KMS-11 (cell line): ENCODE results near the gene GAS6.

Experiments used
- H2AFZ ChIP-seq: fragments of 200-600 bp; sonication (generic); 2 replicates; pipeline ENCODE4 v1.6.1; 2016; ENCODE audit warnings: antibody characterized with exemption, mixed run types, low read depth
- H3K27ac ChIP-seq: fragments of 200-600 bp; sonication (generic); 2 replicates; pipeline ENCODE4 v1.6.1; 2016; ENCODE audit warnings: mild to moderate bottlenecking, mixed run types
- H3K27me3 ChIP-seq: fragments of 200-600 bp; sonication (generic); 2 replicates; pipeline ENCODE4 v1.6.1; 2017; ENCODE audit warnings: mild to moderate bottlenecking, low read depth, mixed run types, moderate library complexity; ENCODE audit not compliant: insufficient read depth
- H3K36me3 ChIP-seq: fragments of 200-600 bp; sonication (generic); 2 replicates; pipeline ENCODE4 v1.6.1; 2017; ENCODE audit warnings: mild to moderate bottlenecking, mixed run types; ENCODE audit not compliant: insufficient read depth
- H3K4me1 ChIP-seq: fragments of 200-600 bp; sonication (generic); 2 replicates; pipeline ENCODE4 v1.6.1; 2016; ENCODE audit warnings: mild to moderate bottlenecking, low read depth, mixed run types; ENCODE audit not compliant: poor library complexity, severe bottlenecking
- H3K4me2 ChIP-seq: fragments of 200-600 bp; sonication (generic); 2 replicates; pipeline ENCODE4 v1.7.0; 2016; ENCODE audit warnings: mild to moderate bottlenecking, mixed run types
- H3K4me3 ChIP-seq: fragments of 200-600 bp; sonication (generic); IDR thresholded peaks from 2 replicates; pipeline ENCODE4 v1.6.1; 2017; ENCODE audit warnings: low read depth, low read length, mixed read lengths; ENCODE audit not compliant: insufficient read depth
- H3K79me2 ChIP-seq: fragments of 200-600 bp; sonication (generic); 2 replicates; pipeline ENCODE4 v1.6.1; 2016; ENCODE audit warnings: low read depth, mixed run types; ENCODE audit not compliant: insufficient read depth
- H3K9ac ChIP-seq: fragments of 200-600 bp; sonication (generic); 2 replicates; pipeline ENCODE4 v1.6.1; 2016; ENCODE audit warnings: mild to moderate bottlenecking, mixed run types
- H4K20me1 ChIP-seq: fragments of 200-600 bp; sonication (generic); 2 replicates; pipeline ENCODE4 v1.6.1; 2016; ENCODE audit warnings: mild to moderate bottlenecking, mixed run types; ENCODE audit not compliant: insufficient read depth
- TF ChIP-seq, protein P1 (sequence below): fragments of 200-600 bp; sonication (generic); conservative IDR thresholded peaks from 2 replicates; pipeline ENCODE4 v1.6.1; 2017; ENCODE audit warnings: low read depth, mild to moderate bottlenecking, antibody characterized with exemption, low read length, moderate library complexity, mixed read lengths

GAS6 gene

DNA sequence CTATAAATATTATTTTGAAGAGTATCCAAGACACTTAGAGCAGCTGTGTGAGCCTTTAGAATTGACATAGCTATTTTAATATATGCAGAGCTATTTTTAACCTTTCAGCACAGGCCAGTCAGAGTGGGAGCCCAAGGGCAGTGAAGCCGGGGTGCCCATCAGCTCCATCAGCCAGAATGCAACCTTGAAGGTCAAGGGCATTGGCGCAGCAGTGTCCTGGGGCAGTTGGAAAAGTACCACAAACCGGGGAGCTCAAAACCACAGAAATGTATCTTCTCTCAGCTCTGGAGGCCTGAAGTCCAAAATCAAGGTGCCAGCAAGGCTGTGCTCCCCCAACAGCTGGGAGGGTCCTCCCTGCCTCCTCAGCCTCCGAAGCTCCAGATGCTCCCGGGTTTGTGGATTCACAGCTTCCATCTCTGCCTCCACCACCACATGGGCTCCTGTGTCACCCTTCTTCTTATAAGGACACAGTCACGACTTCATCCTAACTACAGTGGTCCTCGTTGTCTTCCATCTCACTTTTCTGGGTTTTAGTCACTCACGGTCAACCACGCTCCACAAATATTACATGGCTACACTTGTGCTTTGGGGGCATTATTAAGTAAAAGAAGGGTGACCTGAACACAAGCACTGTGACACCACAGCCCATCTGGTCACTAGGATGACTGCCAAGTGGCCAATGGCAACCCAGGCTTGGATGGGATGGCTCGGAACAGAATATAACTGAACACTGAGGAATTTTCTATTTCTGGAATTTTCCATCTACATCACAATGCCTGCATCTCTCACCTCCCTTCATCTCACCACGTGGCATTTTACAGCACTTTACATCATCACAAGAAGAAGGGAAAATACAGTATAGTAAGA is 15.9 kb upstream of the GAS6 start:
- Histone ChIP-seq H3K4me3 (no peak overlapping the region), H3K27me3 (no peaks in the 10 kb centered on the region), H3K27ac (no peak overlapping the region), H2AFZ (no peak overlapping the region), H3K9ac (no peak overlapping the region), H3K36me3 (no peaks in the 10 kb centered on the region), H3K4me2 (0 out of 2 replicates have a peak overlapping the region, but pooled peaks have one; percentile 15), H4K20me1 (no peaks in the 10 kb centered on the region), H3K4me1 (peaks cover 42% of the 10 kb centered on the region), H3K79me2 (no peaks in the 10 kb centered on the region)
- TF ChIP-seq, protein P1, sequence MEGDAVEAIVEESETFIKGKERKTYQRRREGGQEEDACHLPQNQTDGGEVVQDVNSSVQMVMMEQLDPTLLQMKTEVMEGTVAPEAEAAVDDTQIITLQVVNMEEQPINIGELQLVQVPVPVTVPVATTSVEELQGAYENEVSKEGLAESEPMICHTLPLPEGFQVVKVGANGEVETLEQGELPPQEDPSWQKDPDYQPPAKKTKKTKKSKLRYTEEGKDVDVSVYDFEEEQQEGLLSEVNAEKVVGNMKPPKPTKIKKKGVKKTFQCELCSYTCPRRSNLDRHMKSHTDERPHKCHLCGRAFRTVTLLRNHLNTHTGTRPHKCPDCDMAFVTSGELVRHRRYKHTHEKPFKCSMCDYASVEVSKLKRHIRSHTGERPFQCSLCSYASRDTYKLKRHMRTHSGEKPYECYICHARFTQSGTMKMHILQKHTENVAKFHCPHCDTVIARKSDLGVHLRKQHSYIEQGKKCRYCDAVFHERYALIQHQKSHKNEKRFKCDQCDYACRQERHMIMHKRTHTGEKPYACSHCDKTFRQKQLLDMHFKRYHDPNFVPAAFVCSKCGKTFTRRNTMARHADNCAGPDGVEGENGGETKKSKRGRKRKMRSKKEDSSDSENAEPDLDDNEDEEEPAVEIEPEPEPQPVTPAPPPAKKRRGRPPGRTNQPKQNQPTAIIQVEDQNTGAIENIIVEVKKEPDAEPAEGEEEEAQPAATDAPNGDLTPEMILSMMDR, result no peak

GRCh38 chr13:113879017-113879416 is 15.1 kb upstream of the GAS6 start:
- TF ChIP-seq, protein P1, result no peak
- peaks cover 42% of the 10 kb centered on the region for H3K4me1 ChIP-seq
- no peak overlapping the region for H3K27ac ChIP-seq

GRCh38 chr13:113877149-113877990 is 13.5 kb upstream of the GAS6 start:
- Histone ChIP-seq H3K4me3 (no peak overlapping the region), H4K20me1 (no peaks in the 10 kb centered on the region), H3K4me1 (peaks cover 36% of the 10 kb centered on the region), H3K36me3 (no peaks in the 10 kb centered on the region), H3K9ac (no peak overlapping the region), H3K79me2 (no peaks in the 10 kb centered on the region), H2AFZ (no peak overlapping the region), H3K27ac (no peak overlapping the region), H3K27me3 (no peaks in the 10 kb centered on the region), H3K4me2 (no peak overlapping the region)
- TF ChIP-seq, protein P1, result no peak

More at GRCh38 chr13:113879017-113879416, 15.1 kb upstream of the GAS6 start:
- H3K4me2 ChIP-seq, result 0 out of 2 replicates have a peak overlapping the region, but pooled peaks have one; percentile 15
- H3K36me3 ChIP-seq, result no peaks in the 10 kb centered on the region
- H3K9ac ChIP-seq, result no peak overlapping the region
- H3K4me3 ChIP-seq, result no peak overlapping the region
- H3K79me2 ChIP-seq, result no peaks in the 10 kb centered on the region
- no peaks in the 10 kb centered on the region for H4K20me1 ChIP-seq
- H3K27me3 ChIP-seq, result no peaks in the 10 kb centered on the region
- H2AFZ ChIP-seq, result no peak overlapping the region

- H3K4me2 ChIP-seq, result no peak overlapping the region
Observed at GRCh38 chr13:113876346-113877148, 12.7 kb upstream of the GAS6 start.

More at GRCh38 chr13:113876346-113877148, 12.7 kb upstream of the GAS6 start:
- H3K27ac ChIP-seq, result no peak overlapping the region
- H3K36me3 ChIP-seq, result no peaks in the 10 kb centered on the region
- H3K4me1 ChIP-seq, result peaks cover 27% of the 10 kb centered on the region
- H3K9ac ChIP-seq, result no peak overlapping the region
- no peak overlapping the region for H3K4me3 ChIP-seq
- no peaks in the 10 kb centered on the region for H3K79me2 ChIP-seq
- TF ChIP-seq, protein P1, result no peak
- H2AFZ ChIP-seq, result no peak overlapping the region
- H4K20me1 ChIP-seq, result no peaks in the 10 kb centered on the region
- H3K27me3 ChIP-seq, result no peaks in the 10 kb centered on the region
